Stomach (tissue), 4 donors: ENCODE measurements around the gene RINL.
"Not testable (repeated sequence)": the region's sequence is repeated elsewhere in the genome, so short reads cannot be mapped to it uniquely, and the experiment has no call there.

Source experiments
- CTCF ChIP-seq, 7 experiments: fragments of 450-650 bp in 4 of 7; fragments of 200-600 bp in 3 of 7; sonication (generic) in 3 of 7; IDR thresholded peaks; one replicate each; pipeline ENCODE4 v1.5.1; 2016 to 2019; ENCODE audit warnings: antibody characterized with exemption in 7 of 7, control low read depth in 2 of 7, mild to moderate bottlenecking in 1 of 7
- EP300 ChIP-seq: sonication (generic); formaldehyde crosslinking; IDR thresholded peaks from one replicate; pipeline ENCODE4 v1.6.1; 2017; ENCODE audit warnings: antibody characterized with exemption
- POLR2A ChIP-seq, 4 donors: fragments of 450-650 bp; IDR thresholded peaks; one replicate each; pipeline ENCODE4 v1.6.1; 2016; ENCODE audit warnings: antibody characterized with exemption in 4 of 4, control low read depth in 2 of 4, mild to moderate bottlenecking in 1 of 4, moderate library complexity in 1 of 4
- POLR2AphosphoS5 ChIP-seq, 3 donors: sonication (generic); formaldehyde crosslinking; IDR thresholded peaks; one replicate each; pipeline ENCODE4 v1.6.1; 2016; ENCODE audit warnings: antibody characterized with exemption in 3 of 3

DNA sequence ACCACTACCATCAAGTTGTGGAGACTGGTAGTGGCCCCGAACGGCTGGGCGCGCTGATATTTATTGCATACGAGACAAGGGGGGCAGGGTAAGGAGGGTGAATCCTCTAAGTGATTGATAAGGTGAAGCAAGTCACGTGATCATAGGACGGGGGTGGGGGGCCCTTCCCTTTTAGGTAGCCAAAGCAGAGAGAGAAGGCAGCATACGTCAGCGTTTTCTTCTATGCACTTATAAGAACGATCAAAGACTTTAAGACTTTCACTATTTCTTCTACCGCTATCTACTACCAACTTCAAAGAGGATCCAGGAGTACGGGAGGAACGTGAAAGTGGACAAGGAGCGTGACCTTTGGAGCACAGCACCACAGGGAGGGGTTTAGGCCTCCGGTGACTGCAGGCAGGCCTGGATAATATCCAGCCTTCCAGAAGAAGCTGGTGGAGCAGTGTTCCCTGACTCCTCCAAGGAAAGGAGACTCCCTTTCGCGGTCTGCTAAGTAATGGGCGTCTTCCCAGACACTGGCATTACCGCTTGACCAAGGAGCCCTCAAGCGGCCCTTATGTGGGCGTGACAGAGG lies 18.4 kb downstream of the RINL start:
- not testable (repeated sequence) for TF ChIP-seq CTCF (IDR thresholded peaks at IDR 0.05); POLR2A (IDR thresholded peaks at IDR 0.05); EP300; POLR2AphosphoS5 (IDR thresholded peaks at IDR 0.05)
